ENCODE results near the gene GSAP.

DNA sequence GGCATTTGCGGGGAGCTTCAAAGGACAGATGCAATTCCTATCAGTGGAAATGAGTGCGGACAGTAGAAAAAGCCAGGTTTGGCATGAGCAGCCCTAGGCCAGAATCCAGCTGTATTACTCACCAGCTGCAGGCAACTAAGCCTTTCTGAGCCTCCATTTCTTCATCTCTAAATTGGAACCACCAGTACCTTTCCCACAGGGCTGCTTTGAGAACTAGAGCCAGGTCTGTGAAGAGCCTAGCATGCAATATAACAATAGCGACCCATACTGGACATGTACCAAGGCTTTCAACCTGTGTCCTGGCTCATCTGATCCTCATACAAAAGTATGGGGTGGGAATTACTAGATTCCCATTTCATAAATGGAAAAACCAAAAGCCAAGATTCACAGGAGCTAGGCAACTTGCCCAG is 101.0 kb downstream of the GSAP start:
- TF ChIP-seq CTCF (IDR thresholded peaks at IDR 0.05; ENCODE audit: low read depth, low read length): no peak
- TF ChIP-seq, protein P1, sequence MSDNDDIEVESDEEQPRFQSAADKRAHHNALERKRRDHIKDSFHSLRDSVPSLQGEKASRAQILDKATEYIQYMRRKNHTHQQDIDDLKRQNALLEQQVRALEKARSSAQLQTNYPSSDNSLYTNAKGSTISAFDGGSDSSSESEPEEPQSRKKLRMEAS (IDR thresholded peaks at IDR 0.05; ENCODE audit: low read depth, low read length): no peak
- no peak for TF ChIP-seq POLR2A (IDR thresholded peaks at IDR 0.05; ENCODE audit: extremely low read depth, insufficient read length)
- no peak for TF ChIP-seq MYC (IDR thresholded peaks at IDR 0.05; ENCODE audit: low read depth, low read length)
